ENCODE measurements around the gene TAF6L.

DNA sequence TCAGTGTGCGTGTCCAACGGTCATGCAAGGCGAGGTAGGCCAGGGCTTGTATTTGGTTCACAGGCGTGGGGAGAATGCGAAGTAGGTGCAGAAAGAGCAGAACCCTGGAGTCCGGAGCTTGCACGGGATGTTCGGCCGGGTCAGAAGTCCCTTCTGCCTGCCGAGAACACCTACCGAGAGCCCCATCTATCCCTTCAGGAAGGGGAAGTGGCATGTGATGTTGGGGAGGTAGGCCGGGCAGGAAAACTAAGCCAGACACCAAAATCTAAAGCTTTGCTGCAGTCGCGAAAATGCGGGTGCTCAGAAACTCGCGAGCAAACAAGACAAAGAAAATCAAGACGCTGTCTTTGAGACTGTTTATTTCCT, 435 bp upstream of the TAF6L start:
- no peak for TF ChIP-seq POLR2A (IDR thresholded peaks at IDR 0.05)
- TF ChIP-seq, protein P1, sequence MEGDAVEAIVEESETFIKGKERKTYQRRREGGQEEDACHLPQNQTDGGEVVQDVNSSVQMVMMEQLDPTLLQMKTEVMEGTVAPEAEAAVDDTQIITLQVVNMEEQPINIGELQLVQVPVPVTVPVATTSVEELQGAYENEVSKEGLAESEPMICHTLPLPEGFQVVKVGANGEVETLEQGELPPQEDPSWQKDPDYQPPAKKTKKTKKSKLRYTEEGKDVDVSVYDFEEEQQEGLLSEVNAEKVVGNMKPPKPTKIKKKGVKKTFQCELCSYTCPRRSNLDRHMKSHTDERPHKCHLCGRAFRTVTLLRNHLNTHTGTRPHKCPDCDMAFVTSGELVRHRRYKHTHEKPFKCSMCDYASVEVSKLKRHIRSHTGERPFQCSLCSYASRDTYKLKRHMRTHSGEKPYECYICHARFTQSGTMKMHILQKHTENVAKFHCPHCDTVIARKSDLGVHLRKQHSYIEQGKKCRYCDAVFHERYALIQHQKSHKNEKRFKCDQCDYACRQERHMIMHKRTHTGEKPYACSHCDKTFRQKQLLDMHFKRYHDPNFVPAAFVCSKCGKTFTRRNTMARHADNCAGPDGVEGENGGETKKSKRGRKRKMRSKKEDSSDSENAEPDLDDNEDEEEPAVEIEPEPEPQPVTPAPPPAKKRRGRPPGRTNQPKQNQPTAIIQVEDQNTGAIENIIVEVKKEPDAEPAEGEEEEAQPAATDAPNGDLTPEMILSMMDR (IDR thresholded peaks at IDR 0.05), result no peak
- no peak for TF ChIP-seq EP300 (IDR thresholded peaks at IDR 0.05)

All from ovary (tissue), 3 donors.